Gastroesophageal sphincter (tissue), 3 donors: ENCODE data around the gene CTAG1A.

Experiments used
- CTCF ChIP-seq, 4 experiments: fragments of 200-600 bp in 2 of 4; fragments of 450-650 bp in 2 of 4; sonication (generic) in 1 of 4; IDR thresholded peaks; one replicate each; pipeline ENCODE4 v1.5.1; 2017 to 2019; ENCODE audit warnings: antibody characterized with exemption in 4 of 4, mild to moderate bottlenecking in 2 of 4, moderate library complexity in 2 of 4
- POLR2A ChIP-seq, 2 donors: fragments of 450-650 bp; IDR thresholded peaks; one replicate each; pipeline ENCODE4 v1.6.1; 2017; ENCODE audit warnings: antibody characterized with exemption in 2 of 2, mild to moderate bottlenecking in 2 of 2, moderate library complexity in 1 of 2
- POLR2AphosphoS5 ChIP-seq: sonication (generic); formaldehyde crosslinking; IDR thresholded peaks from one replicate; pipeline ENCODE4 v1.6.1; 2017; ENCODE audit warnings: antibody characterized with exemption

DNA sequence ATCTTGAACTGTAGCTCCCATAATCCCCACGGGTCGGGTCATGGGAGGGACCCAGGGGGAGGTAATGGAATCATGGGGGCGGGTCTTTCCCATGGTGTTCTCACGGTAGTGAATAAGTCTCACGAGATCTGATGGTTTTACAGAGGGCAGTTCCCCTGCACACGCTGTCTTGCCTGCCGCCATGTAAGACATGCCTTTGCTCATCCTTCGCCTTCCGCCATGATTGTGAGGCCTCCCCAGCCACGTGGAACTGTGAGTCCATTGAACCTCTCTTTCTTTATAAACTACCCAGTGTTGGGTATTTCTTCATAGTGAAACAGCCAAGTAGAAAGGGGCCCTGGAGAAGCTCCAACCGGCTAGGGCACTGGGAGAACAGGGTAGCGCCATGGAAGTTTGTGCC is 12.3 kb downstream of the CTAG1A start:
- TF ChIP-seq CTCF (IDR thresholded peaks at IDR 0.05): no peak
- TF ChIP-seq POLR2A (IDR thresholded peaks at IDR 0.05): no peak
- no peak for TF ChIP-seq POLR2AphosphoS5
